Activated CD4-positive, alpha-beta T cell treated with anti-CD3 and anti-CD28 coated beads, Interleukin-2, amount 50 U/mL, for 48 hours (primary cell): ENCODE measurements around the gene TECTB.

Source experiments
- DNase-seq, 2 experiments: peaks; one replicate each; pipeline ENCODE4 v3.0.0-alpha.2; 2020

The TECTB gene

DNA sequence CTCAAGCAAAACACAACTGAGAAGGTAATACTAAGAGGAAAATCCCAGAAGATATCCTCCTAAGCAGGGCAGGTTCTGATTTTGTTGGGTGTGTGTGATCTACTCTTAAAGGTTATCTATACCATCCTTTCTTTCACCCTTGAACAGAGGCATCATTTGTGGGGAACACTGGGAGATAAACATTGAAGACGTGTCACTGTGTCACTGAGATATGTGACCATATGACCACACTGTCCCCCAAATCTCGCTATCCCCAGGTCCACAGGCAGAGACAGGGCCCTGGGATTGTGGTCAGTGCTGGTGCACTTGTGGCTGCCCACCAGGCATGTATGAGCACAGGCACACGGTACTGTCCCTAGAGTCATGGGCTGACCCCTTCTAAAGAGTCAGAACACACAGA is 30.0 kb downstream of the TECTB start:
- no peak for DNase-seq

- no peak for DNase-seq
These were observed 30.7 kb downstream of the TECTB start for GRCh38 chr10:112313911-112314310.

DNA sequence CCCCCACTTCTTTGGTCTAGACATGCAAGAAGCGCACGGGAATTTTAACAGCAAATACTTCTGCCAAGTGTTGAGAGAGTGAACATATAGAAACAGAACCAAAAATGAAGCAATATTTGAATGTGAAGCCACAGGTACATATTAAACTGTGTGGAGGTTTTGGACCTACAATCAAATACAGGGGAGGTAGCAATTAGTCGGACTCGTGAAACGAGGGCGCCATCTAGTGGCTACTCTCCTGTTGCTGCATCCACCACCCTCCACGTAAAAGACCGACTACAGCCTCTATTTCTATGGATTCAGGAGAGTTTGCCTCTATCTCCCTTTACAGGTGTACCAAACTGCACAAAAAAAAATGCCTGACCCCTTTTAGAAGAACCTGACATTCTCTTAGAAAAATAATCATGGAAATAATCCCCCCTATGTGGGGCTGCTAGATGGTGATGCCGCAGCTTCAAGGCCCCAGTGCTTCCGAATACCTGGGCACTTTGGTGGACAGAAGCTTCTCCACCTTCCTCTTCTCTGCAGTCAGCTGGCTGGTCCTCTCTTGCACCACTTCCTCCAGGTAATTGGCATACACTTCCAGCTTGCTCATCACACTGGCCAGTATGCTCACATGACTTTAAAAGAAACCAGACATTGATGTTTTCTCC is 31.7 kb downstream of the TECTB start:
- DNase-seq: peak; percentile 78 to 86

DNA sequence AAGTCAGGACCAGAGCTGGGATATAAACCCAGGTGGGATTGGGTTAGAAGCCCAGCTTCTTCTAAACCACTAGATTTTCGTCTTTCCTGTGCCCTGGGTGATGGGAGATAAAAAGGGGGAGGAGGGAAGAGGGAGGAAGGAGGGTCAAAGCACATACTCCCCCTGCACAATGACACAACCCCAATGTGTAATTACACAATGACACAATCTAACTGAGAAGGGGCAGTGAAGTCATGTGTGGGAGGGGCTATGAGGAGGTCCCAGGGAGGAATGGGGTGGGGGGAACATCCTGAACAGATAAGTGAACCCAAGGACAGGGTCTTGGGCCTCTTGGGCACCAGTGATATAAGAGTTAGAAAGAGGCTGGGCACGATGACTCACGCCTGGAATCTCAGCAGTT is 44.5 kb downstream of the TECTB start:
- DNase-seq: no peak

DNA sequence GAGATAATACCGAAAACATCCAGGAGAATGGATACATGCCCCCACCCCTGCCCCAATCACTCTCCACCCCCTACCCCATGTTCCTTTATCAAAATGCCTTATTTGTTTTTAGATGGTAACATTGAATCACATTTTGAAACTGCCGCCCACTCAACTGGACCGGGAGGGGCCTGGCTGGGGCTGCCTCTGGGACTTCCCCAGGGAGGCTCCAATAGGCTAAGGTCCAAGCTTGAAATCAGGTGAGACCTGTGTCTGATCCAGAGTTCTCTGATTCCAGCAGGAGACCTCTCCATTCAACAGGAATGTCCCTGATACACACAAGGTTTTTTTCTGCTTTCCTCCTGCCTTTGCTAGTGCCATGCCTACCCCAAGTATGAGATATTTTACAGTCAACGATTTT is 47.0 kb downstream of the TECTB start:
- peak; percentile 5 to 16 for DNase-seq

DNA sequence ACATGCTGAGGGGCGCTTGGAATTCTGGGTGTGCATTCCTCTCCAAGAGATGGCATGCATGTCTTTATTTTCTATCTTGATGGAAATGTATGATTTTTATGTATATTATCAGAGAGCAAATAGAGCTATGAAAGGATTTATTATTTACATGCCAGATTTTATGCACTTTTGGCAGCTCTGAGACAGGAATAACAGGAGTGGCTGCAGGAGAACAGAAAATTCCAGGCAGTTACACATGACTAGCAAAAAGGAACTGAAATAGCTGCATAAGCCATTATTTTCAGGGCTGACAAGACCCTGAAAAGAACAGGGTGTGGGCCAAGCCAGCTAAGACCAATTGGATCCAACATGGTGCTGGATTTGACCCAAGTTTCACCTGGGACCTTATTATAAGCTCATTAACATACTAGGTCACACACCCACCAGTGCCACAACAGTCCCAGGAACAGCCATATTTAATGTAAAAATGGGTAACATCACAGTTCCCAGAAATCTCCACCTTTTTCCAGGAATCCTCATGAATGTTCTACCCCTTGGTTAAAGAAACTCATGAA is 47.5 kb downstream of the TECTB start:
- DNase-seq: no peak

DNA sequence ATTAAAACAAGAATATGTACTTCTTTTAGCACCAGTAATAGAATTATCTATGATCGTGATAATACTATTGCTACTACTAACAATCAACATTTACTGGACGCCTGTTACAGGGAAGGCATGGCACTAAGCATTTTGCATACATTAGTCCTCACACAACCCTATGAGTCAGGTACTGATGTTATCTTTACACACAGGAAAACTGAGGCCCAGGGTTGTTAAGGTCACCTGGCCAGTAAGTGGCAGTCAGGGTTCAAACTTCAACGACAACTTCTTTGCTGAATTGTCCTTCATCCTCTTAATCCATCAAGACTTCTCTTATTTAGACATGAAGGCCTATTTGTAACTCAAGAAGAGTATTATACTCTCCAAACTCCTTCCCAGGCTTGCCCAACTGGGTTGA is 48.8 kb downstream of the TECTB start:
- no peak for DNase-seq

DNA sequence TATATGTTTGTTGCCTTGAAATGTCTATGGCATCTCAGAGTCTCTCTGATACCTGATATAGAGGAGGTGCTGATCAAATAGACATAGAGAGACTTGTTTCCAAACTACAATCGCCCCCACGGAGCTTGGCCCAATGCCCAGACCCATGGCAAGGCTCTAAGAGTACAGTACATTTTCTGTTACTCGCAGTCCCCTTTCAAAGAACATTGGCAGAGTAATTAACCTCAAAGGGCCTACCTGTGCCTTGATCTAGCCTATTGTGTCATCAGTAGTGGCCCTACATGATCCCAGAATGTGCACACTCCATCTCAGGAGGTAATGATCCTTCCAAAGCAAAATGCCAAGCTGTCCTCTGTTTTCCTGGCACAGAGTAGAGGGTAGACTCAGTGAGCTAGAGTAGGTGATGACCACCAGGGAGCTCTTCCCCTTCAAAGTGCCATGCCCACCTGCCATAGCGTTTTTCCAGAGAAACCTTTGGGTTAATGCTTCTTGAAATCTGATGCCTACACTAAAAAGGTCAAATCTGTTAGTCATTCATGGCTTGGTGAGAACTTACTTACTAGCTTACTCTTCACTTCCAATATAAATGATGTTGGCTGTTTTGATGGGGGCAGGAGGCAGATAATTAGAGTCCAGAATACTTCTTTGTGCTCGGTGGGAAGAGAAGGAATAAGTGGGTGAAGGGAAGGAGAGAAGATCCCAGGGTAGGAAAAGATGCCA is 49.5 kb downstream of the TECTB start:
- no peak for DNase-seq

DNA sequence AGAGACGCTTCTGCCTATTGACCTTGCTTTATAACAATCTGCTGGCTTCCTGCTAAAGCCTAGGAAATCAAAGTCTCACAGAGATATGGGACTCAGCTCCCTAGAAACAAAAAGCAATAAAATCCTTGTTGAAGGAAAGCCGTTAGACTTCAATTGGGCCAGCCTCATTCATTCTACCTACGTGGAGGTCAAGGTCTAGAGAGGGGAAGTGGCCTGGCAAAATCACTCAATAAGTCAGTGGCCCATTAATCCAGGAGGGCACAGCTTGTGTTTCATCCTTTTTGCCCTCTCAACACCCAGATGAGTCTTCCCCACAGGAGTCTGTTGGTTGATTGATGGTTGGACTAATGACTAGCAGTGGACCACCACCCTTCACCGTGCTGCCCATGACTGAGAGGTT is 50.3 kb downstream of the TECTB start:
- no peak for DNase-seq

- no peak for DNase-seq
These were observed 52.1 kb downstream of the TECTB start for GRCh38 chr10:112335111-112335867.

GRCh38 chr10:112335868-112336265 is 52.7 kb downstream of the TECTB start:
- no peak for DNase-seq

- no peak for DNase-seq
These were observed 53.5 kb downstream of the TECTB start for GRCh38 chr10:112336556-112337201.

DNA sequence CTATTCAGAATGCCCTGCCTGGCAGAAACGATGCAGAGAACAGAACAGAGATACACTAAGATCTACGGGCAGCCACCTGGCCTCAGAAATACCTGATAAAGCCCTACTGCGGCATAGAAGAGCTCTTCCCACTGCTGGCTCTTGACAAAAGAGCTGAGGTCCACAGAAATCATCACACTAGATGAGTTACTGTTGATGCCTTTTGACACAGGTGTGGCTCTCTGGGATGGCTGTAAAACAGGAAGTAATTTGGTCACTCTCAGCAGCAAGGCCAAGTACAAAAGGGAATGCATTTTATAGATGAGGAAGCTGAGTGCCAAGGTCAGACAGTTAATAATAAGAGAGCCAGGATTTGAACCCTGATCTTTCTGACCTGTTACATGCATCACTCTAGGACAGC is 55.8 kb downstream of the TECTB start:
- no peak for DNase-seq

GRCh38 chr10:112340601-112341000 is 57.4 kb downstream of the TECTB start:
- DNase-seq: no peak

GRCh38 chr10:112343056-112343806 is 60.0 kb downstream of the TECTB start:
- DNase-seq: no peak

DNA sequence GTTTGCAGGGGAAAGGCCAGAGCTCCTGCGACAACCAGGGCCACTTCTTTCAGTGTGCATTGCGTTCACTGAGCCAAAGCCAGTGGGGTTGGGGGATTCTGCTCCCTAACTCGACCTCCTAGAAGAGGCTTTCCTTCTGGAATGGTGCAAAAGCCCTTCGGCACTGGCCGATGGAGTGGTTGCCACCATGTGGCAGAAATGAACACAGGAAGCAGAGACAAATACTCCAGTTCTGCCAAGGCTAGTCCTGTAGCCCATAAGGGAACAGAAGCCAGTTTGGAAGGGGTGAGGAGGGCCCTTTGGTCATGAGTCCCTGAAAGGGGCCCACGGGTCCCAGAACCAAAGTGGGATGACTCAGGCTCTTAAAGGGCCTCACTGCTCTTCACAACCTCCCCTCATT is 61.1 kb downstream of the TECTB start:
- DNase-seq: no peak

DNA sequence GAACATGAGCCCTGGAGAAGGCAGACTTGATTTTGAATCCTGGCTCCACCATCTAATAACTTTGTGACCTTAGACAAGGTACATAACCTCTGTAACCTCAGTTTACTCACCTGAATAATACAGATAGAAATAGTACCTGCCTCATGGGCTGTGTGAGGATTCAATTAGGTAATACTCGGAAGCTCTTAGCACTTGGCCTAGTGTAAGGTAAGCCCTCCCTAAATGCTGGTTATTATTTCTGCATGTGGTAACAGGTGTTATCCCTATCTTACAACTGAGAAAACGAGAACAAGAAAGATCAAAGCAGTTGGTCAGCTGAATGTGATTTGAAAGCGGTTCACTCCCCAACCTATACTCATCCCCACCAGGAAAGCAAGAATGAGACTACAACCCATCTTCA is 62.0 kb downstream of the TECTB start:
- DNase-seq: no peak

GRCh38 chr10:112345743-112346142 is 62.5 kb downstream of the TECTB start:
- DNase-seq: no peak

DNA sequence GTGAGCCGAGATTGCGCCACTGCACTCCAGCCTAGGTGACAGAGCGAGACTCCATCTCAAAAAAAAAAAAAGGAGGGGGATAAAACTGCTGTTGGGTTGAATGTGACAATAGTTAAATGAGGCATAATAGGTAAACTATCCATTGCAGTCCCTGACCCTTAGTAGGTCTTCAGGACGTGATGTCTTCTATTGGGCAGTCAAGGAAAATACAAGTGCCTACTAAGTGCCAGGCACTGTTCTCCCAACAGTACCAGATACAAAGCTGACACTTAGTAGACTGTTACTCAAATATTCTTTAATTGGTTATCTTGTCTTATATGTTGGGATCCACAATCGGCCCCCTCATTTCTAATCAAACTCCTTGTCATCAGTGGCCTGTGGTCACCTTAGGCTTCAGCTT is 63.6 kb downstream of the TECTB start:
- DNase-seq: no peak

GRCh38 chr10:112347709-112348671 is 64.8 kb downstream of the TECTB start:
- DNase-seq: no peak

DNA sequence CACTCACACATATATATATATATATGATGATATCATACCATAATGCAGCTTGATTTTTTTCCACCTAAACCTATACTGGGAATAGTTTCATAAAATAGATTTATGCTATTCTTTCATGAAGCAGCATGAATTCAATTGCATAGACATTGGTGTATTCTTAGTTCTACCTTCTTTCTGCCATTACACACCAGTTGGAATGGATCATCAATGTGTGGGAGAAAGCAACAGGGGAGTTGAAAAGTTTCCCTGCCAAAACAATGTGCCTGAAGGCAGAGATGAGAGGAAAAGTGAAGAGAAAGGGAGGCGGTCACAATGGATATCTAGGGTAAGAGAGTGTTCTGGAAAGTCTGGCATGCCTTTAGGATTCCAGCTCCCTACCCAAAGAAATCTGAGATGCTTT is 65.6 kb downstream of the TECTB start:
- DNase-seq: no peak
